ENCODE results near the gene SLC4A8.

SLC4A8 gene

GRCh38 chr12:51405801-51406207, 18.8 kb upstream of the SLC4A8 start:
- no peaks in the 10 kb centered on the region for H3K4me1 ChIP-seq (ENCODE audit: insufficient read depth, insufficient read length)
- no peaks in the 10 kb centered on the region for H3K27me3 ChIP-seq (ENCODE audit: insufficient read depth, insufficient read length)
- H3K9me3 ChIP-seq (ENCODE audit: insufficient read depth, low read length), result no peaks in the 10 kb centered on the region
- no peak for DNase-seq (ENCODE audit: low read depth, low spot score)
- no peak overlapping the region for H3K9ac ChIP-seq (ENCODE audit: insufficient read length, low read depth)
- no peak overlapping the region for H3K4me3 ChIP-seq (ENCODE audit: insufficient read length, low read depth)
- peaks cover 9% of the 10 kb centered on the region for H3K36me3 ChIP-seq (ENCODE audit: insufficient read depth, insufficient read length, low read length)
- TF ChIP-seq ZNF274 (IDR thresholded peaks at IDR 0.05; ENCODE audit: low read depth, low read length) (no peak), YY1 (IDR thresholded peaks at IDR 0.05; ENCODE audit: insufficient read depth, insufficient read length) (no peak)

GRCh38 chr12:51406290-51406689, 18.3 kb upstream of the SLC4A8 start:
- TF ChIP-seq YY1 (IDR thresholded peaks at IDR 0.05; ENCODE audit: insufficient read depth, insufficient read length) (no peak), SUZ12 (IDR thresholded peaks at IDR 0.05; ENCODE audit: extremely low read depth, insufficient read depth, insufficient read length) (no peak), ZNF274 (IDR thresholded peaks at IDR 0.05; ENCODE audit: low read depth, low read length) (no peak)
- DNase-seq (ENCODE audit: low read depth, low spot score), result no peak

GRCh38 chr12:51406859-51407258, 17.8 kb upstream of the SLC4A8 start:
- no peaks in the 10 kb centered on the region for H3K9me3 ChIP-seq (ENCODE audit: insufficient read depth, low read length)
- TF ChIP-seq ZNF274 (IDR thresholded peaks at IDR 0.05; ENCODE audit: low read depth, low read length) (no peak), YY1 (IDR thresholded peaks at IDR 0.05; ENCODE audit: insufficient read depth, insufficient read length) (no peak), SUZ12 (IDR thresholded peaks at IDR 0.05; ENCODE audit: extremely low read depth, insufficient read depth, insufficient read length) (no peak)
- H3K4me3 ChIP-seq (ENCODE audit: insufficient read length, low read depth), result no peak overlapping the region

More at GRCh38 chr12:51406290-51406689, 18.3 kb upstream of the SLC4A8 start:
- no peaks in the 10 kb centered on the region for H3K4me1 ChIP-seq (ENCODE audit: insufficient read depth, insufficient read length)
- no peak overlapping the region for H3K9ac ChIP-seq (ENCODE audit: insufficient read length, low read depth)
- peaks cover 9% of the 10 kb centered on the region for H3K36me3 ChIP-seq (ENCODE audit: insufficient read depth, insufficient read length, low read length)
- no peak overlapping the region for H3K4me3 ChIP-seq (ENCODE audit: insufficient read length, low read depth)
- no peaks in the 10 kb centered on the region for H3K9me3 ChIP-seq (ENCODE audit: insufficient read depth, low read length)
- no peaks in the 10 kb centered on the region for H3K27me3 ChIP-seq (ENCODE audit: insufficient read depth, insufficient read length)

GRCh38 chr12:51407604-51408003, 17.0 kb upstream of the SLC4A8 start:
- Histone ChIP-seq H3K4me3 (ENCODE audit: insufficient read length, low read depth) (no peak overlapping the region), H3K27me3 (ENCODE audit: insufficient read depth, insufficient read length) (no peaks in the 10 kb centered on the region), H3K4me1 (ENCODE audit: insufficient read depth, insufficient read length) (no peaks in the 10 kb centered on the region), H3K36me3 (ENCODE audit: insufficient read depth, insufficient read length, low read length) (peaks cover 6% of the 10 kb centered on the region), H3K9me3 (ENCODE audit: insufficient read depth, low read length) (no peaks in the 10 kb centered on the region), H3K9ac (ENCODE audit: insufficient read length, low read depth) (no peak overlapping the region)
- TF ChIP-seq SUZ12 (IDR thresholded peaks at IDR 0.05; ENCODE audit: extremely low read depth, insufficient read depth, insufficient read length), result no peak
- no peak for TF ChIP-seq YY1 (IDR thresholded peaks at IDR 0.05; ENCODE audit: insufficient read depth, insufficient read length)
- no peak for TF ChIP-seq ZNF274 (IDR thresholded peaks at IDR 0.05; ENCODE audit: low read depth, low read length)
- DNase-seq (ENCODE audit: low read depth, low spot score), result no peak

More at GRCh38 chr12:51406859-51407258, 17.8 kb upstream of the SLC4A8 start:
- no peak for DNase-seq (ENCODE audit: low read depth, low spot score)
- Histone ChIP-seq H3K36me3 (ENCODE audit: insufficient read depth, insufficient read length, low read length) (peaks cover 9% of the 10 kb centered on the region), H3K9ac (ENCODE audit: insufficient read length, low read depth) (no peak overlapping the region), H3K4me1 (ENCODE audit: insufficient read depth, insufficient read length) (no peaks in the 10 kb centered on the region), H3K27me3 (ENCODE audit: insufficient read depth, insufficient read length) (no peaks in the 10 kb centered on the region)

- Histone ChIP-seq H3K4me1 (ENCODE audit: insufficient read depth, insufficient read length) (no peaks in the 10 kb centered on the region), H3K9ac (ENCODE audit: insufficient read length, low read depth) (no peak overlapping the region), H3K4me3 (ENCODE audit: insufficient read length, low read depth) (no peak overlapping the region), H3K27me3 (ENCODE audit: insufficient read depth, insufficient read length) (no peaks in the 10 kb centered on the region), H3K36me3 (ENCODE audit: insufficient read depth, insufficient read length, low read length) (peaks cover 2% of the 10 kb centered on the region), H3K9me3 (ENCODE audit: insufficient read depth, low read length) (no peaks in the 10 kb centered on the region)
- TF ChIP-seq YY1 (IDR thresholded peaks at IDR 0.05; ENCODE audit: insufficient read depth, insufficient read length), result no peak
- no peak for TF ChIP-seq ZNF274 (IDR thresholded peaks at IDR 0.05; ENCODE audit: low read depth, low read length)
- TF ChIP-seq SUZ12 (IDR thresholded peaks at IDR 0.05; ENCODE audit: extremely low read depth, insufficient read depth, insufficient read length), result no peak
- DNase-seq (ENCODE audit: low read depth, low spot score), result no peak
These were observed 14.8 kb upstream of the SLC4A8 start for GRCh38 chr12:51409846-51410245.

- Histone ChIP-seq H3K27me3 (ENCODE audit: insufficient read depth, insufficient read length) (no peaks in the 10 kb centered on the region), H3K9ac (ENCODE audit: insufficient read length, low read depth) (no peak overlapping the region), H3K4me3 (ENCODE audit: insufficient read length, low read depth) (no peak overlapping the region), H3K4me1 (ENCODE audit: insufficient read depth, insufficient read length) (no peaks in the 10 kb centered on the region), H3K9me3 (ENCODE audit: insufficient read depth, low read length) (no peaks in the 10 kb centered on the region), H3K36me3 (ENCODE audit: insufficient read depth, insufficient read length, low read length) (peaks cover 2% of the 10 kb centered on the region)
- no peak for DNase-seq (ENCODE audit: low read depth, low spot score)
- no peak for TF ChIP-seq SUZ12 (IDR thresholded peaks at IDR 0.05; ENCODE audit: extremely low read depth, insufficient read depth, insufficient read length)
- no peak for TF ChIP-seq YY1 (IDR thresholded peaks at IDR 0.05; ENCODE audit: insufficient read depth, insufficient read length)
- no peak for TF ChIP-seq ZNF274 (IDR thresholded peaks at IDR 0.05; ENCODE audit: low read depth, low read length)
These were observed 11.5 kb upstream of the SLC4A8 start for GRCh38 chr12:51413149-51413548.

- no peak for DNase-seq (ENCODE audit: low read depth, low spot score)
- TF ChIP-seq SUZ12 (IDR thresholded peaks at IDR 0.05; ENCODE audit: extremely low read depth, insufficient read depth, insufficient read length) (no peak), YY1 (IDR thresholded peaks at IDR 0.05; ENCODE audit: insufficient read depth, insufficient read length) (no peak), ZNF274 (IDR thresholded peaks at IDR 0.05; ENCODE audit: low read depth, low read length) (no peak)
- Histone ChIP-seq H3K9ac (ENCODE audit: insufficient read length, low read depth) (no peak overlapping the region), H3K27me3 (ENCODE audit: insufficient read depth, insufficient read length) (no peaks in the 10 kb centered on the region), H3K4me3 (ENCODE audit: insufficient read length, low read depth) (no peak overlapping the region), H3K36me3 (ENCODE audit: insufficient read depth, insufficient read length, low read length) (no peaks in the 10 kb centered on the region), H3K9me3 (ENCODE audit: insufficient read depth, low read length) (no peaks in the 10 kb centered on the region), H3K4me1 (ENCODE audit: insufficient read depth, insufficient read length) (no peaks in the 10 kb centered on the region)
These were observed 10.8 kb upstream of the SLC4A8 start for GRCh38 chr12:51413791-51414190.
